ENCODE measurements around the gene AMPH. TPM values are rescaled to one million over a fixed set of nuclear protein-coding genes. Genes with fewer than 3 reads are reported as not detected.

AMPH gene
- total and polyA plus RNA-seq, 9 of the 15 experiments (the other 6 are each of a cell fraction or from before 2014, with no cell fraction given), result 0.03 to 0.35 TPM; not detected in 7

DNA sequence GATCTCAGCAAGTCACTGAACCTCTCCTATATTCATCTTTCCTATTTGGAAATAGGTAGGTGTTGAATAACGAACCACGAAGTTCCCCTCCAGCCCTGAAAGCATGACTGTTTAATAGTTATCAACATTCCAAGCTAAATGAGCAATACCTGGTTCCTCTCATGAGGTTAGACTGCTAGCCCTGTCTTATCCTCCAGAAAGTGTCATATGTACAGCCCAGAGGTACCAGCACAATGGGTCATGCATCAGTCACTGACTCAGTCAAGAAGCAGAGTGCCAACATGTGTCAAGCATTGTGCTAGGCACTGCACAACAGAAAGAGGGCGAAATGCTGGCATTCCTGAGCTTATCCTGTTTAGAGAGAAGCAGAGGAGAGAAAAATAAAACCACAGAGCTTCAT lies 70.0 kb downstream of the AMPH start (continued):
- TF ChIP-seq ZNF551 (CRISPR knock-in tag; IDR thresholded peaks at IDR 0.05), result no peak
- TF ChIP-seq, protein P1, sequence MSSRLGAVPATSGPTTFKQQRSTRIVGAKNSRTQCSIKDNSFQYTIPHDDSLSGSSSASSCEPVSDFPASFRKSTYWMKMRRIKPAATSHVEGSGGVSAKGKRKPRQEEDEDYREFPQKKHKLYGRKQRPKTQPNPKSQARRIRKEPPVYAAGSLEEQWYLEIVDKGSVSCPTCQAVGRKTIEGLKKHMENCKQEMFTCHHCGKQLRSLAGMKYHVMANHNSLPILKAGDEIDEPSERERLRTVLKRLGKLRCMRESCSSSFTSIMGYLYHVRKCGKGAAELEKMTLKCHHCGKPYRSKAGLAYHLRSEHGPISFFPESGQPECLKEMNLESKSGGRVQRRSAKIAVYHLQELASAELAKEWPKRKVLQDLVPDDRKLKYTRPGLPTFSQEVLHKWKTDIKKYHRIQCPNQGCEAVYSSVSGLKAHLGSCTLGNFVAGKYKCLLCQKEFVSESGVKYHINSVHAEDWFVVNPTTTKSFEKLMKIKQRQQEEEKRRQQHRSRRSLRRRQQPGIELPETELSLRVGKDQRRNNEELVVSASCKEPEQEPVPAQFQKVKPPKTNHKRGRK (tag; IDR thresholded peaks at IDR 0.05), result no peak
- TF ChIP-seq ZNF57 (CRISPR knock-in tag; IDR thresholded peaks at IDR 0.05), result no peak
- no peak for TF ChIP-seq SRSF3 (IDR thresholded peaks at IDR 0.05; ENCODE audit: insufficient read depth, low read length)
- TF ChIP-seq ZNF764 (CRISPR knock-in tag; IDR thresholded peaks at IDR 0.05; ENCODE audit: low read depth), result no peak
- no peak for TF ChIP-seq TAF1 (IDR thresholded peaks at IDR 0.05; ENCODE audit: control insufficient read depth, extremely low read depth, insufficient read depth, low read length, severe bottlenecking)

DNA sequence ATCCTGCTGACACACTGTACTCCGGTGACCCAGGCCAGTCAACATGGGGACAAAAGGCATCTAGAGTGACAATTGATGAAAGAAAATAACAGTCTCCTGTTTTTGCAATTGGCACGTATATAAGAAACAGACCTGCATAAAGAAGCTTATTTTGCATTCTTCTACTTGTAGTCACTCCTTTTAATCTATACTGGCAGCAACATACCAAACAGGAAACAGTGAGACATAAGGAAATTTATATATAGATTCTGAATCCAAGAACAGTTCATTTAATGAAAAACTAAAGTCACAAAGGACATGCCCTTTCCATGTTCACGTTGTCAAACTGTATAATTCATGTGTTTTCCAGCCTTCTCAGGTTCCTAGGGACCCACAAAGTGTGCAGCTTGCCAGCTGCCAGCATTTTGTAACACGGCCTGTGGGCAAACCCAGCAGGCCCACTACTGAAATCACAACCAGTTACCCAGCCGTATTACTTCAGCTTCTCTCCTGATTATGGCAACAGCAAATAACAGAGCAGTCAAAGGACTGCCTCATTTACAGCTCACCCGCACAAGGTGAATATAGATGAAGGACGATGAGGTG lies 72.3 kb downstream of the AMPH start:
- BruUV-seq (replicated peaks), result no TSS peak
- H3K4me2 ChIP-seq (ENCODE audit: insufficient read depth, low read length), result no peak overlapping the region
- no peak overlapping the region for H3K4me3 ChIP-seq
- DNase-seq (ENCODE audit: extremely low read depth in 1 of 4, low spot score in 3 of 4) (no peak), FAIRE-seq (no peak), ATAC-seq (no peak)
- no peaks in the 10 kb centered on the region for H3K79me2 ChIP-seq (ENCODE audit: control insufficient read depth, insufficient read depth, low read length)
- intact Hi-C loops (cut with micrococcal nuclease) (no loop called here), in situ Hi-C loops (cut with MboI) (no loop called here)
- H3K27ac ChIP-seq (ENCODE audit: extremely low read depth, low read depth, low read length), result no peak overlapping the region
- H4K20me1 ChIP-seq (replicated peaks; ENCODE audit: control insufficient read depth, insufficient read depth, low read length), result no peaks in the 10 kb centered on the region
- peaks cover 3 to 4% of the 10 kb centered on the region in 2 experiments; a peak in 3 of 5 replicates for H3K27me3 ChIP-seq (ENCODE audit: control insufficient read depth in 2 of 2, insufficient read depth in 2 of 2, low read length in 2 of 2)
- H3K9me1 ChIP-seq (ENCODE audit: control insufficient read depth, insufficient read depth, low read length), result no peaks in the 10 kb centered on the region
- no peaks in the 10 kb centered on the region for H3K9me3 ChIP-seq (replicated peaks; ENCODE audit: control insufficient read depth, insufficient read depth, low read depth, low read length)
- H3K36me3 ChIP-seq (ENCODE audit: control insufficient read depth, insufficient read depth, low read length), result no peaks in the 10 kb centered on the region
- H3K4me1 ChIP-seq (replicated peaks in 1 of 2; ENCODE audit: control insufficient read depth in 2 of 2, insufficient read depth in 2 of 2, low read length in 2 of 2), result no peaks in the 10 kb centered on the region
- H3K9ac ChIP-seq (ENCODE audit: insufficient read depth in 1 of 2, low read depth in 2 of 2, low read length in 2 of 2), result no peak overlapping the region
- WGBS (ENCODE audit: insufficient coverage, low coverage, missing lambda C conversion rate), result 0% methylated on average over 7 of the region's 7 CpGs
- H2AFZ ChIP-seq (ENCODE audit: low read depth, low read length), result no peak overlapping the region
- POLR2A ChIA-PET, result interaction anchor here (1.0 to 1.1 kb wide), 2 partner anchors 10 kb away, joined by 4 read pairs; no protein-coding TSS in a partner anchor
- CTCF ChIA-PET (ENCODE audit: low intra/inter-chr PET ratio), result no interaction called here
- TF ChIP-seq, protein P2, sequence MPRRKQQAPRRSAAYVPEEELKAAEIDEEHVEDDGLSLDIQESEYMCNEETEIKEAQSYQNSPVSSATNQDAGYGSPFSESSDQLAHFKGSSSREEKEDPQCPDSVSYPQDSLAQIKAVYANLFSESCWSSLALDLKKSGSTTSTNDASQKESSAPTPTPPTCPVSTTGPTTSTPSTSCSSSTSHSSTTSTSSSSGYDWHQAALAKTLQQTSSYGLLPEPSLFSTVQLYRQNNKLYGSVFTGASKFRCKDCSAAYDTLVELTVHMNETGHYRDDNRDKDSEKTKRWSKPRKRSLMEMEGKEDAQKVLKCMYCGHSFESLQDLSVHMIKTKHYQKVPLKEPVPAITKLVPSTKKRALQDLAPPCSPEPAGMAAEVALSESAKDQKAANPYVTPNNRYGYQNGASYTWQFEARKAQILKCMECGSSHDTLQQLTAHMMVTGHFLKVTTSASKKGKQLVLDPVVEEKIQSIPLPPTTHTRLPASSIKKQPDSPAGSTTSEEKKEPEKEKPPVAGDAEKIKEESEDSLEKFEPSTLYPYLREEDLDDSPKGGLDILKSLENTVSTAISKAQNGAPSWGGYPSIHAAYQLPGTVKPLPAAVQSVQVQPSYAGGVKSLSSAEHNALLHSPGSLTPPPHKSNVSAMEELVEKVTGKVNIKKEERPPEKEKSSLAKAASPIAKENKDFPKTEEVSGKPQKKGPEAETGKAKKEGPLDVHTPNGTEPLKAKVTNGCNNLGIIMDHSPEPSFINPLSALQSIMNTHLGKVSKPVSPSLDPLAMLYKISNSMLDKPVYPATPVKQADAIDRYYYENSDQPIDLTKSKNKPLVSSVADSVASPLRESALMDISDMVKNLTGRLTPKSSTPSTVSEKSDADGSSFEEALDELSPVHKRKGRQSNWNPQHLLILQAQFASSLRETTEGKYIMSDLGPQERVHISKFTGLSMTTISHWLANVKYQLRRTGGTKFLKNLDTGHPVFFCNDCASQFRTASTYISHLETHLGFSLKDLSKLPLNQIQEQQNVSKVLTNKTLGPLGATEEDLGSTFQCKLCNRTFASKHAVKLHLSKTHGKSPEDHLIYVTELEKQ (CRISPR knock-in tag; IDR thresholded peaks at IDR 0.05), result no peak
- TF ChIP-seq, protein P3, sequence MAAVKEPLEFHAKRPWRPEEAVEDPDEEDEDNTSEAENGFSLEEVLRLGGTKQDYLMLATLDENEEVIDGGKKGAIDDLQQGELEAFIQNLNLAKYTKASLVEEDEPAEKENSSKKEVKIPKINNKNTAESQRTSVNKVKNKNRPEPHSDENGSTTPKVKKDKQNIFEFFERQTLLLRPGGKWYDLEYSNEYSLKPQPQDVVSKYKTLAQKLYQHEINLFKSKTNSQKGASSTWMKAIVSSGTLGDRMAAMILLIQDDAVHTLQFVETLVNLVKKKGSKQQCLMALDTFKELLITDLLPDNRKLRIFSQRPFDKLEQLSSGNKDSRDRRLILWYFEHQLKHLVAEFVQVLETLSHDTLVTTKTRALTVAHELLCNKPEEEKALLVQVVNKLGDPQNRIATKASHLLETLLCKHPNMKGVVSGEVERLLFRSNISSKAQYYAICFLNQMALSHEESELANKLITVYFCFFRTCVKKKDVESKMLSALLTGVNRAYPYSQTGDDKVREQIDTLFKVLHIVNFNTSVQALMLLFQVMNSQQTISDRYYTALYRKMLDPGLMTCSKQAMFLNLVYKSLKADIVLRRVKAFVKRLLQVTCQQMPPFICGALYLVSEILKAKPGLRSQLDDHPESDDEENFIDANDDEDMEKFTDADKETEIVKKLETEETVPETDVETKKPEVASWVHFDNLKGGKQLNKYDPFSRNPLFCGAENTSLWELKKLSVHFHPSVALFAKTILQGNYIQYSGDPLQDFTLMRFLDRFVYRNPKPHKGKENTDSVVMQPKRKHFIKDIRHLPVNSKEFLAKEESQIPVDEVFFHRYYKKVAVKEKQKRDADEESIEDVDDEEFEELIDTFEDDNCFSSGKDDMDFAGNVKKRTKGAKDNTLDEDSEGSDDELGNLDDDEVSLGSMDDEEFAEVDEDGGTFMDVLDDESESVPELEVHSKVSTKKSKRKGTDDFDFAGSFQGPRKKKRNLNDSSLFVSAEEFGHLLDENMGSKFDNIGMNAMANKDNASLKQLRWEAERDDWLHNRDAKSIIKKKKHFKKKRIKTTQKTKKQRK (IDR thresholded peaks at IDR 0.05; ENCODE audit: borderline replicate concordance, low read depth, low read length), result no peak
- TF ChIP-seq RFX1 (IDR thresholded peaks at IDR 0.05) (no peak), RFX5 (IDR thresholded peaks at IDR 0.05; ENCODE audit: low read depth, low read length) (no peak), ZFP36 (IDR thresholded peaks at IDR 0.05; ENCODE audit: low read depth, low read length, partially characterized antibody) (no peak), HSF4 (CRISPR knock-in tag; IDR thresholded peaks at IDR 0.05; ENCODE audit: borderline replicate concordance) (no peak)

Data from K562 (cell line).